Heart right ventricle (tissue), 16 donors: ENCODE data around the gene TMEM114. TPM values are rescaled to one million over a fixed set of nuclear protein-coding genes. Genes with fewer than 3 reads are reported as not detected.

ENCODE experiments used
- ATAC-seq, 8 donors: fragments of 200-7000 bp; cut with Tn5 transposase; one replicate each; pipeline ENCODE4 v1.9.1; 2020; ENCODE audit warnings: mild to moderate bottlenecking in 8 of 8, moderate library complexity in 8 of 8, moderate number of reproducible peaks in 1 of 8
- DNase-seq, 2 donors: peaks; one replicate each; pipeline ENCODE4 v3.0.0-alpha.2; 2020
- H3K27ac ChIP-seq, 10 donors: fragments of 200-600 bp; sonication (generic) in 2 of 10; one replicate each; pipeline versions ENCODE4 v1.5.0 to v1.8.0; 2020 to 2022; ENCODE audit warnings: mild to moderate bottlenecking in 3 of 10
- H3K27me3 ChIP-seq, 7 donors: fragments of 200-600 bp; one replicate each; pipeline ENCODE4 v1.8.0; 2021 to 2022; ENCODE audit warnings: mild to moderate bottlenecking in 2 of 7
- H3K36me3 ChIP-seq, 9 donors: fragments of 200-600 bp; sonication (generic) in 1 of 9; one replicate each; pipeline versions ENCODE4 v1.5.0 to v1.8.0; 2020 to 2022; ENCODE audit warnings: mild to moderate bottlenecking in 2 of 9
- H3K4me1 ChIP-seq, 9 donors: fragments of 200-600 bp; sonication (generic) in 1 of 9; one replicate each; pipeline versions ENCODE4 v1.5.0 to v1.8.0; 2020 to 2022; ENCODE audit warnings: mild to moderate bottlenecking in 4 of 9
- H3K4me3 ChIP-seq, 10 donors: fragments of 200-600 bp; sonication (generic) in 2 of 10; one replicate each; pipeline versions ENCODE4 v1.5.0 to v1.8.0; 2020 to 2022; ENCODE audit warnings: mild to moderate bottlenecking in 7 of 10, moderate library complexity in 2 of 10
- H3K9me3 ChIP-seq, 11 donors: fragments of 200-600 bp in 10 of 11; sonication (generic) in 2 of 11; one replicate each; pipeline versions ENCODE4 v1.5.0 to v1.8.0; 2013 to 2022; ENCODE audit warnings: mild to moderate bottlenecking in 2 of 11, control low read depth in 1 of 11, moderate library complexity in 1 of 11
- WGBS, 2 donors: extraction: QIAGEN DNeasy Blood & Tissue Kit; methylation state at CpG; one replicate each; pipeline ENCODE4 v1.1.7; 2013; ENCODE audit warnings: inconsistent platforms in 1 of 2; 5-methylcytosine and 5-hydroxymethylcytosine counted together
- intact Hi-C, 10 donors: fragments of 100-400 bp; cut with DNase I; formaldehyde crosslinking; loops; one replicate each; pipeline versions ENCODE4 v1.11.1 to v1.14.2; 2022
- polyA plus RNA-seq, 2 donors: library from polyadenylated mRNA; stranded (reverse); fragments of 200-250 nt; gene quantifications; one replicate each; pipeline ENCODE4 v1.2.3, GENCODE V29; 2013
- total RNA-seq, 10 donors: library from RNA; stranded (reverse); fragmentation: NEBNext Ultra II Directional in 3 of 10; extraction: Animal tissue kit (Norgen Biotek cat#: 25700) in 3 of 10; gene quantifications; one replicate each; pipeline versions ENCODE4 v1.2.1 to v1.2.4, GENCODE V29; 2021 to 2023
- TF ChIP-seq, protein P1 (sequence below), 9 donors: fragments of 200-600 bp; sonication (generic) in 2 of 9; IDR thresholded peaks; one replicate each; pipeline versions ENCODE4 v1.5.0 to v1.8.0; 2021 to 2022; ENCODE audit warnings: antibody characterized with exemption in 9 of 9, mild to moderate bottlenecking in 5 of 9, moderate library complexity in 1 of 9
- donor health status: Arrhythmogenic right ventricular cardiomyopathy.
- donor health status: ischemic (EF 13 %, LVEDD 7.1; RV severe dilation, severe dysfunction).
- donor health status: healthy with polysubstance abuse.
- donor health status: DM: no; HTN: yes; CAD: no.
- donor health status: DM: no; HTN: no; CAD: no.
- donor health status: ischemic (EF 25% LVEDD 6.9; RV normal size, moderate dysfunction).
- donor health status: ischemic (EF 25% LVEDD 5.7; RV mildly dilated, moderate dysfunction).
- donor health status: healthy.
- donor health status: DM: yes; HTN: yes; CAD: no.
- donor health status: Ischemic cardiomyopathy.
- donor health status: ischemic (EF 35%, LVEDD 5.7; RV mildly dilated, moderate dysfunction).
- donor health status: nonischemic (EF 11% LVEDD 7.7; RV severe dilation, severe dysfunction).
- donor health status: DM: yes; HTN: yes; CAD: no.
- donor health status: PGD.
- donor health status: ischemic (EF 29% LVEDD 5.4; RV normal size, mild dysfunction).
- donor health status: nonischemic (EF 23%, LVEDD 6.1; RV moderate dilation, normal function).

The TMEM114 gene
- total and polyA plus RNA-seq, 12 donors = 0.34 to 0.37 TPM; not detected in 10

DNA sequence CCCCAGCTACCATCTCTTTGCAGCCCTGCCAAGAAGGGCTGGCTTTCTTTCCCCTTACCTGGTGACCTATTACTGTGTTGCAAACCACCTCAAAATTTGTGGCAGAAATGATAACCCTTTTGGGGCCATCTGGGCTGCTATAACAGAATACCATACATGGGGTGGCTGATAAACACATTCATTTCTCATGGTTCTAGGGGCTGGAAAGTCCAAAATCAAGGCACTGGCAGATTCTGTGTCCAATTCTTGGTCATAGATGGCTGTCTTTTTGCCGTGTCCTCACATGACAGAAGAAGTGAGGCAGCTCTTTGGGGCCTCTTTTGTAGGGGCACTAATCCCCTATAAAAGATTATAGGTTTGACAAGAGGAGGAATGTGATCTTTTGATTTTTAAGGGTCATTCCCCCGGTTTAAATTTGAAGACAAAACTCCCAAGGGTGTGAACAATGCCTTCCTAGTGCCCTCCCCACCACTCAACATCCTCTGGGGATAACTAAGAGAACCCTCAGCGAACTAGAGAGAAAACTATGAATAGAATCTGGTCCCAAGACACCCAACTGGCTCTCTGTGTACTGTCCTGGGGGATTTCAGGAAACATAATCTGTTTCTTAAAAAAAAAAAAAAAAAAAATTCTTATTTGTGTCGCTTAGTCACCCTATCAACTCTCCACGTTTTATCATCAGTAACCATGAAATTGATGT, 29.5 kb upstream of the TMEM114 start:
- intact Hi-C loops = loop anchor here in 2 of 10 donors (5.0 kb wide), 2 partner anchors 48 to 53 kb away; no protein-coding TSS in a partner anchor
- Histone ChIP-seq H3K4me1 (peaks cover 0 to 24% (median 19%) of the 10 kb centered on the region in 9 donors), H3K27ac (no peak overlapping the region), H3K27me3 (peaks cover 0 to 6% (median 0%) of the 10 kb centered on the region in 7 donors), H3K36me3 (peaks cover 0 to 10% (median 0%) of the 10 kb centered on the region in 9 donors), H3K4me3 (no peak overlapping the region), H3K9me3 (no peaks in the 10 kb centered on the region)
- no peak for DNase-seq
- ATAC-seq = no peak
- 64 to 67% methylated on average over 5 of the region's 5 CpGs for WGBS, 2 donors
- TF ChIP-seq, protein P1, sequence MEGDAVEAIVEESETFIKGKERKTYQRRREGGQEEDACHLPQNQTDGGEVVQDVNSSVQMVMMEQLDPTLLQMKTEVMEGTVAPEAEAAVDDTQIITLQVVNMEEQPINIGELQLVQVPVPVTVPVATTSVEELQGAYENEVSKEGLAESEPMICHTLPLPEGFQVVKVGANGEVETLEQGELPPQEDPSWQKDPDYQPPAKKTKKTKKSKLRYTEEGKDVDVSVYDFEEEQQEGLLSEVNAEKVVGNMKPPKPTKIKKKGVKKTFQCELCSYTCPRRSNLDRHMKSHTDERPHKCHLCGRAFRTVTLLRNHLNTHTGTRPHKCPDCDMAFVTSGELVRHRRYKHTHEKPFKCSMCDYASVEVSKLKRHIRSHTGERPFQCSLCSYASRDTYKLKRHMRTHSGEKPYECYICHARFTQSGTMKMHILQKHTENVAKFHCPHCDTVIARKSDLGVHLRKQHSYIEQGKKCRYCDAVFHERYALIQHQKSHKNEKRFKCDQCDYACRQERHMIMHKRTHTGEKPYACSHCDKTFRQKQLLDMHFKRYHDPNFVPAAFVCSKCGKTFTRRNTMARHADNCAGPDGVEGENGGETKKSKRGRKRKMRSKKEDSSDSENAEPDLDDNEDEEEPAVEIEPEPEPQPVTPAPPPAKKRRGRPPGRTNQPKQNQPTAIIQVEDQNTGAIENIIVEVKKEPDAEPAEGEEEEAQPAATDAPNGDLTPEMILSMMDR (IDR thresholded peaks at IDR 0.05) = no peak

DNA sequence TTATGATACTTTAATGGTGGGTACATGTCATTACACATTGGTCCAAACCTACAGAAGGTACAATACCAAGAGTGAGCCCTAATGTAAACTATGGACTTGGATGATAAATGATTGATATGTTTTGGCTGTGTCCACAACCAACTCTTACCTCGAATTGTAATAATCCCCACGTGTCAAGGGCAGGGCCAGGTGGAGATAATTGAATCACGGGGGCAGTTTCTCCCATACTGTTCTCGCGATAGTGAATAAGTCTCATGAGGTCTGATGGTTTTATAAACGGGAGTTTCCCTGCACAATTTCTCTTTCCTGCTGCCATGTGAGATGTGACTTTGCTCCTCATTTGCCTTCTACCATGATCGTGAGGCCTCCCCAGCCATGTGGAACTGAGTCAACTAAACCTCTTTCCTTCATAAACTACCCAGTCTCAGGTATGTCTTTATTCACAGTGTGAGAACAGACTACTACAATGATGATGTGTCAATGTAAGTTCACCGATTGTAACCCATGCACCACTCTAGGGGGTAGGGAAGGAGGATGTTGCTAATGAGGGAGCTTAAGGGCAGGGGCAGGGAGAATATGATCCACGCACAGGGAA, 24.2 kb upstream of the TMEM114 start:
- DNase-seq (no peak), ATAC-seq (no peak)
- H3K9me3 ChIP-seq = no peaks in the 10 kb centered on the region
- TF ChIP-seq, protein P1 (IDR thresholded peaks at IDR 0.05) = no peak
- intact Hi-C loops = no loop called here
- H3K36me3 ChIP-seq = no peaks in the 10 kb centered on the region
- H3K27me3 ChIP-seq = peaks cover 0 to 19% (median 8%) of the 10 kb centered on the region in 7 donors
- H3K27ac ChIP-seq = no peak overlapping the region
- WGBS, 2 donors = 62 to 69% methylated on average over 9 of the region's 9 CpGs
- H3K4me1 ChIP-seq = peaks cover 0 to 4% (median 0%) of the 10 kb centered on the region in 9 donors
- H3K4me3 ChIP-seq = no peak overlapping the region

DNA sequence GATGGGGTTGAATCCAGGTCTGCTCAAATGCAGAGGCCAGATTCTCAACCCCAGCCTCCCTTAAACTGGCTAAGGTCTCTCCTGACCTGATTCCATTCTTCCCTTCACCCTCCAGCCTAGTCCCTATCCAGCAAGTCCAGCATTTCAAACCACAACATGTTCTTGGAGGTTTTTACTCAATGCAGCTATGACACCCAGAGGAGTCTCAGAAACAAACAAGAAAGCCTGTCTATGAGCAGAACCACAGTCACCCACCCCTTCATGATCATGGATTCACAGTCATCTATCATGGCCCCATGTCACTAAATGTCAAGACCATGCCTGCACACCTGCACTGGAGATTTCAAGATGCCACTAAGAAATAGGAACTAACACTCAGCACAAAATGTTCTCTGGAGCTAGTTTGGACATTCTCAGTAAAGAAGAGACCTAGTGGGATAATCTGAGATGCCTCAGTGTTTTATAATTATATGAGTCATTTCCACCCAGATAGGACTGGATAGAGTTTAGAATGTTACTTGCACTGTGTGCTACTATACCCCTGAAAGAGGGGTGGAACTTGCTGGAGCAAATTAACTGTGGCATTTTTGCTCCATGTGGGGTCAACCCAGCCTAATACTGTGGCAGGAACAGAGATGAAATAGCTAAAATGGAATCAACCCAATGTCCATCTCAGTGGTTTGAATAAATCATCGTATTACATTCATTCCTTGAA, 21.7 kb upstream of the TMEM114 start:
- H3K9me3 ChIP-seq = no peaks in the 10 kb centered on the region
- H3K27me3 ChIP-seq = peaks cover 0 to 35% (median 8%) of the 10 kb centered on the region in 7 donors
- DNase-seq (no peak), ATAC-seq (no peak)
- intact Hi-C loops = no loop called here
- no peak overlapping the region for H3K4me3 ChIP-seq
- no peaks in the 10 kb centered on the region for H3K36me3 ChIP-seq
- 96 to 97% methylated on average over 1 of the region's 1 CpG for WGBS, 2 donors
- no peaks in the 10 kb centered on the region for H3K4me1 ChIP-seq
- no peak overlapping the region for H3K27ac ChIP-seq
- TF ChIP-seq, protein P1 (IDR thresholded peaks at IDR 0.05) = no peak

DNA sequence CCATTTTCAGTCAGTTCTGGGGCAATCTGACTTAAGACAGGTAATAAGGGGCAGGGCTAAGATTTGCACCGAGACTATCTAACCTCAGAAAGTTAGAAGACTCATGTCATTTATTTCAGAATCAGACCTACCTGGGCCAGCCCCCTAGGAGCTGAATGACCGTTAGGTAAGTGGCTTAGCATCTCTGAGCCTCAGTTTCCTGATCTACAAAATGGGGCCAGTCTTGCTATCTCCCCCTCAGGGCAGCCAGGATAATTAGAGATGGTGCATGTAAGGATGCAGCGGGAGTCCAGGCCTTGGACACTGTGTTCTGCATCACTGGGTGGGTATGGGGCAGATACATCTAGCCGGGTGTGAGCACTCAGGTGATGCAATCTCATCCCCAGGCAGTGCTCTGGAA, 20.8 kb upstream of the TMEM114 start:
- WGBS, 2 donors = 67 to 77% methylated on average over 4 of the region's 4 CpGs
- Histone ChIP-seq H3K4me3 (no peak overlapping the region), H3K9me3 (peaks cover 0 to 3% (median 0%) of the 10 kb centered on the region in 11 donors), H3K4me1 (no peaks in the 10 kb centered on the region), H3K27me3 (peaks cover 0 to 35% (median 8%) of the 10 kb centered on the region in 7 donors), H3K36me3 (no peaks in the 10 kb centered on the region), H3K27ac (no peak overlapping the region)
- no peak for ATAC-seq
- DNase-seq = no peak
- TF ChIP-seq, protein P1 (IDR thresholded peaks at IDR 0.05) = no peak
- intact Hi-C loops = no loop called here
